HG02981 (cell line): ENCODE data around the gene LRP1B.

Experiments used
- ATAC-seq: cut with Tn5 transposase; IDR thresholded peaks from one replicate; pipeline ENCODE4 v1.9.1; 2021; ENCODE audit warnings: mild to moderate bottlenecking, moderate library complexity; ENCODE audit not compliant: unreplicated experiment

Gene LRP1B

GRCh38 chr2:141364821-141365220 lies 766.0 kb downstream of the LRP1B start:
- no peak for ATAC-seq

- no peak for ATAC-seq
Measured at GRCh38 chr2:141362311-141362710, 768.5 kb downstream of the LRP1B start.

- ATAC-seq = no peak
Measured at GRCh38 chr2:141348481-141348880, 782.3 kb downstream of the LRP1B start.

- ATAC-seq = no peak
Measured at GRCh38 chr2:141341444-141341843, 789.4 kb downstream of the LRP1B start.

DNA sequence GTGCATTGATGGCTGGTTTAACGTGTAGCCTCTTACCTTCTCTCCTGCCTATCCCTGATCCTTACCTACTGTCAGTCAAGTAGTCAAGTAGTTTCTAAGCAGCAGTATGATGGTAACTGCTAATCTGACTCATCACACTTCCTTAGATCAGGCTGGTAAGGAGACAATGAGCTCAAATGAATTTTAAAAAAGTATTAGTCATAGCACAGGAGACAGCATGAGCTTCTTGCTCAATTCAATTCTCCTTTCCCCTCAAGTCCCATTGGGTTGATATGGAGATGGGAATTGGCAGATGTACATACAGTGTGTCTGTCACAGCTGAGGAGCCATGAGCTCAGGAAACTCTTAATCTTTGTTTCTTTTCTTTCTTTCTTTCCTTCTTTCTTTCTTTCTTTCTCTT lies 799.7 kb downstream of the LRP1B start:
- ATAC-seq = no peak

DNA sequence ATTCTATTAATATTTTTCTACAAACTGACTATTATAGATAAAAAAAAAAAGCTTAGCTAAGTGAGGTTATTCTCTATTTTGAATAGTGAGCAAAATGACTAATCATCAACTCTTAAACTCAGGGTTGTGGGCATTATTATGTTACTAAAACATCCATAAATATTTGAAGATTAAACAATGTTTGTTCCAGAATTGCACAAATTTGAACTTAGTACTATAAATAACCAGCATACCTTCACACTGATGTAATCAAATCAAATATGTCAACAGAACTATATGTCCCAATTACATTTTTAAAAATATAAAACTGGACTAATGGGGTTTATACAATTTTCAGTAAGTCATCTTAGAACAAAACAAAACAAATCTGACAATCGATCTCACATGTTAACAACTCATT lies 800.9 kb downstream of the LRP1B start:
- no peak for ATAC-seq

DNA sequence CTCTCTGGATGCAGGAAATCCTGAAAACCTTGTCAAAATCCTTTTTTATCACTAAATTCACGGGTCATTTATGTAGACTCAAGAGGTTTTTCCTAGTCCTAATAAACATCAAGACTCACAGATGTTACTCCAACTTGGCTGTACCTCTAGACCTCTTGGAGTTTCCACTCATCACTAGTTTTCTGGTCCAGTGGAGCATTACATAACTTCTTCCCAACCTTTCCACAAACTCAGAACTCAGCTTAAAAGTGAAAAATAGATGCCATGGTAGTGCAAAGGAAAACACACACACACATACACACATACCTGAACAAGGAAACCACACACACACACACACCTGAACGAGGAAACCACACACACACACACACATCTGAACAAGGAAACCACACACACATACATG lies 807.2 kb downstream of the LRP1B start:
- ATAC-seq = no peak

- ATAC-seq = no peak
Measured at GRCh38 chr2:141317986-141318385, 812.8 kb downstream of the LRP1B start.

DNA sequence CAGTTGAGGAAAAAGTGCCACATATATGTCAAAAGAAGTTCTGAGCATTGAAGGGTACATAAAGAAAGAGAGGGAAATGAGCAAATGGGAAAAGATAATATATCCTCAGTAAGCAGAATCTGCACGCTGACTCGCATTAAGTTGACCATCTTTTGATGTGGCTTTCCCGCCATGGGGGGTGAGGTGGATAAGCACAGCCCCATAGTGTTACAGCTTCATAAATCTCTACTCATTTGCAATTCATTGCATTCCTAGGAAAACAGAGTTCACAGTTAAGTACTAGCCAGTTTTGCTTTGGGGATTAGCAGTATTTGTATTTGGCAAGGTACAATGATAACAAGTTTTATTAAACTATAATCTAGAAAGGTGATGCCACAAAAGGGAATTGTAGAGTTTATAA lies 814.2 kb downstream of the LRP1B start:
- ATAC-seq = no peak

GRCh38 chr2:141316103-141316502 lies 814.7 kb downstream of the LRP1B start:
- ATAC-seq = no peak

DNA sequence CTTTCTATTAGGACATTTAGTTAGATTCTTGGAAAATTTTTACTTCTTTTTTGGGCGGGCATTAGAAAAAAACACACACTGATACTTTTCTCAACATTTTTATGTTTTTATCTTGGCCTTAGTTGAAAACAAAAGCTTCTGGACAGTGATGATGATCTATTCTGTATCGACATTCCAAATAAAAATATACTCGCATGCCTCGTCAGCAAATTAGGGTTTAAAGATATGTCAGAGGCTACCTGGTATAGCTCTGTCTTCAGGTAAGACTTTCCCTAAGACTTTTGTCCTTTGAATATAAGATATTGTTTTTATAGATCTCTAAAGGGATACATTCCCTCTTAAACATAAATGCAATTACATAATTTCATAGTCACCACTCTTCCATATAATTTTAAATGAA lies 816.8 kb downstream of the LRP1B start:
- no peak for ATAC-seq

DNA sequence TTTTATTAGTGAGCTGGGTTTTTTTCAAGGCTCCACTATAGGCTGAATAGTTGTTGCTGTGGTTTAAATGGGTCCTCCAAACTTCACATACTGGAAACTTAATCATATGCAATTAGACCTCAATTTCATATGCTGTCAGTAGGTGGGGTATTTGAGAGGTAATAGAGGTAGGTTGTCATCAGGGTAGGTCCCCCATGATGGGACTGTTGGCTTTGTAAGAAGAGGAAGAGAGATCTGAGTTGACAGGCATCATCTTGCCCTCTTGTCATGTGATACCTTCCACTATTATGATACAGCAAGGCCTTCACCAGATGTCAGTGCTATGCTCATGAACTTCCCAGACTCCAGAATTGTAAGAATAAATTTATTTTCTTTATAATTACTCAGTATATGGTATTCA lies 819.4 kb downstream of the LRP1B start:
- ATAC-seq = peak; percentile 50

DNA sequence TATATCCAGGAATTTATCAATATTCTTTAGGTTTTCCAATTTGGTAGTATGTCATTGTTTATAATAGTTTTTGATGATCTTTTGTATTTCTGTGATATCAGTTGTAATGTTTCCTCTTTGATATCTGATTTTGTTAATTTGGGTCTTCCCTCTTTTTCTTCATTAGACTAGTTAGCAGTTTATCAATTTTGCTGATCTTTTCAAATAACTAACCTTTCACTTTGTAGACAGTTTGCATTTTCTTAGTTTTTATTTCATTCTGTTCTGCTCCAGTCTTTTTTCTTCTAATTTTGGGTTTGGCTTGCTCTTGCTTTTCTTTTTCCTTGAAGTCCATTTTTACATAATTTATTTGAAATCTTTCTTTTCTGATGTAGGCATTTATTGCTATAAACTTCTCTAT lies 824.4 kb downstream of the LRP1B start:
- ATAC-seq = no peak

GRCh38 chr2:141301551-141301950 lies 829.3 kb downstream of the LRP1B start:
- no peak for ATAC-seq

GRCh38 chr2:141280037-141280436 lies 850.8 kb downstream of the LRP1B start:
- no peak for ATAC-seq

- ATAC-seq = no peak
Measured at GRCh38 chr2:141271346-141271745, 859.5 kb downstream of the LRP1B start.

DNA sequence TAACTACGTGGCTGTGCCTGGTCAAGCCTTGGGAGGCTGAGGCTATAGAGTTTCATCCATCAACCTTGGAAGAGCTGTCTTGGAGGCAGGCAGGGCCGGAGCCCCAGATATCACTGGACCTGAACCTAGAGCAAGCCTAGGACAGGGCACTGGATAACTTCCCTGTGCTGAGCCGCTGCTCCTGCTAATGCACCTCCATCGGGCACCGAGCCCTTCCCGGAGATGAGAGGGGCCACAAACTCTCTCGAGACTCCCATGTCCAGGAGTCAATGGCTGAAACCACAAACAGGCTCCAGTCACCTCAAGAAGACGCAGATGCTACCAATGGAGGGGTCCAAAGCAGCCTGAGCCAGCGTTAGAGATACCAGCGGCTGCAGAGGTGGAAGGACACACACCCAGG lies 866.0 kb downstream of the LRP1B start:
- no peak for ATAC-seq

DNA sequence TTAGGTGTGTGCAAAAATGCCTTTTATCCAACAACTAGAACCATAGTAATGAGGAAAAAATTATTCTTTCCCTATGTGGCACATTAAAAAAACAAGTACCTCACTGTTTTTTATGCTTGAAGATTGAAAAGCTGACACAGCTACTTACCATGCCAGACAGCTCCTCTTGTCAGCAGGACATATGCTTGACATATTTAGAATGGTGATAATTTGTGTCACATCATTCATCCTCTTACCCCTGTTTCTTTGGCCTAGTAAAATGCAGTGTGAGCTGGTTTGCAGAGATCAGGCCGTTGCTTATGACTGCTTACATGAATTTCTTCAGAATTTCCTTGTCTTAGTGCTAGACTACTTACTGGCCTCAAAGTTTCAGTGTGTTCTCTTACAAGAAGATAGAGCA lies 869.9 kb downstream of the LRP1B start:
- ATAC-seq = no peak

GRCh38 chr2:141259683-141260082 lies 871.1 kb downstream of the LRP1B start:
- ATAC-seq = no peak

DNA sequence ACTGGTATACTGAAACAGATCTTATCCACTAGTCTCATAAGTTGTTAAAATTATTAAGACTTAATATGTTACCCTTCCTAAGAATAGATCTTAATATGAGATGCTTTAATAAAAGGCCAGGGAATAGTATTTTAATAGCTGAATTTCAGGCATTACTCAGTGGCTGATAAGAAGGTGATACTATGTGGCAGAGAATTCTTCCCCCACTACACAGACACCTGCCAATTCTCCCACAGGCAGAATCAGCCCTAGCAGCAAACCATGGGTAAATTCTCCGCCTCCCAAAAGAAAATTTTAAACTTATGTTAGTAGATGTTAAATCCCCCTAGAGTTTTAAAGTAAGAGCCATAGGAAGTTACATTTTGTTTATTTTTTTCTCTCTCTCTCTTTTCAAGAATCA lies 888.8 kb downstream of the LRP1B start:
- ATAC-seq = no peak

GRCh38 chr2:141226560-141226959 lies 904.3 kb downstream of the LRP1B start:
- ATAC-seq = no peak

GRCh38 chr2:141207036-141207385 lies 923.8 kb downstream of the LRP1B start:
- ATAC-seq = peak; percentile 50

DNA sequence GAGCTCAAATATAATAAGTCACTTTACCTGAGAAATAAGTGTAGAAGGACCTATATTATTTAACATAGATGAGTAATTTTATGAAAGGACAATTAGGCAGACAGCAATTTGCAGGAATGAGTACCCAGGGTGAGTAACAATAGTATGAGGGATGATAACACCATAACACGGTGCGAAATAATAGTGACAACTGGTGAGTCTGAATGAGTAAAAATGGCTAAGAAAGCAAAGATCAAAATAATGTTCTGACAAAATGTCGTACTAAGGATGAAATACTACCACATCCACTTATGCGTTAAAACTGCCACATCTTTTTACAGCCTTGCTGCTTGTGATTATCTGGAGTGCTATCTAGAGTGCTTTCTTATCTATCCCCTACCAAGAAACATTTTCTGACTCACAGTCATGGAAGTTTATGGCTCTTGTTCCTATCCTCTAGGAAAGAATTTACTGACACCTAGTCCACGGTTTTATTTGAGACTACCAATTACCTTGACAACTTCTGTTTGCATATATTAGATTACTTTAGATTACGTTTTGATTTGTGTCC lies 929.7 kb downstream of the LRP1B start:
- ATAC-seq = no peak

DNA sequence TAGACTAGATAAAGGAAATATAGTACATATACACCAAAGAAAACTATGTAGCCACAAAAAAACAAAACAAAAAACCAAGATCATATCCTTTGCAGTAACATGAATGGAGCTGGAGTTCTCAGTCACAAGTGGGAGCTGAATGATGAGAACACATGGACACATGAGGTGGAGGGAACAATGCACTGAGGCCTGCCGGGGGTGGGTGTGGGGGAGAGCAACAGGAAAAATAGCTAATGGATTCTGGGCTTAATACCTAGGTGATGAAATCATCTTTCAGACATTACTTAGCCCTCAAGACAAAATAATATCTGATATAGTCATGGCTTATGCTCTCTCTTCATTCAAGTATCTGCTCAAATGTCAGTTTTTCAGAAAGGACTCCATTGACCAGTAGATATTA lies 930.6 kb downstream of the LRP1B start:
- no peak for ATAC-seq
